ENCODE results near the gene TMEM175.
A peak's percentile ranks its signal among the peaks of the same experiment; 100 is the strongest.

Gene TMEM175

GRCh38 chr4:1006856-1007255 lies 74.6 kb downstream of the TMEM175 start:
- no peaks in the 10 kb centered on the region; the same call in 1 of the 2 replicates for H3K4me1 ChIP-seq (ENCODE audit: control insufficient read depth, insufficient read depth, low read length)
- H3K4me3 ChIP-seq (ENCODE audit: low read depth, low read length), result no peak overlapping the region
- no peaks in the 10 kb centered on the region for H3K36me3 ChIP-seq (ENCODE audit: control insufficient read depth in 2 of 2, insufficient read depth in 1 of 2, low read length in 2 of 2)
- CTCF ChIA-PET, result no interaction called here
- POLR2A ChIA-PET, result no interaction called here
- TF ChIP-seq ZNF223 (tag by site-specific recombination; IDR thresholded peaks at IDR 0.05), result no peak
- TF ChIP-seq ZNF133 (tag by site-specific recombination; IDR thresholded peaks at IDR 0.05), result peak; percentile 96
- no peak for TF ChIP-seq ZNF692 (tag by site-specific recombination; IDR thresholded peaks at IDR 0.05)
- no peak for TF ChIP-seq YY1 (tag by site-specific recombination; IDR thresholded peaks at IDR 0.05)
- no peak for TF ChIP-seq ZNF114 (tag by site-specific recombination; IDR thresholded peaks at IDR 0.05)
- no peak for TF ChIP-seq ZBTB49 (tag by site-specific recombination; IDR thresholded peaks at IDR 0.05; ENCODE audit: low read depth)
- H3K9me3 ChIP-seq (ENCODE audit: control insufficient read depth, insufficient read depth, low read depth, low read length), result no peaks in the 10 kb centered on the region
- H3K27ac ChIP-seq (ENCODE audit: extremely low read depth, low read depth, low read length), result no peak overlapping the region

Data from HEK293 (cell line).